DOHH2 (cell line): Measurements from ENCODE around the gene TPCN2.
"Not testable (repeated sequence)": the region's sequence is repeated elsewhere in the genome, so short reads cannot be mapped to it uniquely, and the experiment has no call there.

ENCODE experiments used
- H3F3A ChIP-seq: fragments of 200-600 bp; sonication (generic), shearing (Covaris generic); 2 replicates; pipeline ENCODE4 v1.6.0; 2016; ENCODE audit warnings: antibody characterized with exemption, mild to moderate bottlenecking; ENCODE audit not compliant: control insufficient read depth, insufficient read depth
- H3K27ac ChIP-seq: fragments of 200-600 bp; sonication (generic); 2 replicates; pipeline ENCODE4 v1.5.1; 2014; ENCODE audit warnings: low read depth, mild to moderate bottlenecking, low read length, moderate library complexity
- H3K27me3 ChIP-seq: fragments of 200-600 bp; sonication (generic); 2 replicates; pipeline ENCODE4 v1.6.1; 2014; ENCODE audit warnings: mild to moderate bottlenecking, low read length, mixed read lengths; ENCODE audit not compliant: control insufficient read depth
- H3K36me3 ChIP-seq: fragments of 200-600 bp; sonication (generic); 2 replicates; pipeline ENCODE4 v1.6.1; 2014; ENCODE audit warnings: mild to moderate bottlenecking, low read length, moderate library complexity, mixed read lengths; ENCODE audit not compliant: control insufficient read depth
- H3K4me1 ChIP-seq: fragments of 200-600 bp; sonication (generic); 2 replicates; pipeline ENCODE4 v1.6.1; 2014; ENCODE audit warnings: mild to moderate bottlenecking, low read length, mixed read lengths; ENCODE audit not compliant: control insufficient read depth
- H3K4me2 ChIP-seq: fragments of 200-600 bp; sonication (generic); 2 replicates; pipeline ENCODE4 v1.6.0; 2014; ENCODE audit warnings: mild to moderate bottlenecking, low read length, moderate library complexity
- H3K4me3 ChIP-seq: fragments of 200-600 bp; sonication (generic); 2 replicates; pipeline ENCODE4 v1.5.1; 2014; ENCODE audit warnings: mild to moderate bottlenecking, low read length, mixed read lengths
- H3K79me2 ChIP-seq: fragments of 200-600 bp; sonication (generic); 2 replicates; pipeline ENCODE4 v1.6.1; 2014; ENCODE audit warnings: mild to moderate bottlenecking, low read length, mixed read lengths; ENCODE audit not compliant: control insufficient read depth
- H3K9me2 ChIP-seq: fragments of 200-600 bp; sonication (generic); replicated peaks from 2 replicates; pipeline ENCODE4 v1.6.1; 2014; ENCODE audit warnings: mild to moderate bottlenecking, low read length, mixed read lengths; ENCODE audit not compliant: control insufficient read depth
- H3K9me3 ChIP-seq: fragments of 200-600 bp; sonication (generic); 2 replicates; pipeline ENCODE4 v1.6.1; 2014; ENCODE audit warnings: antibody characterized with exemption, low read length, mixed read lengths; ENCODE audit not compliant: control insufficient read depth, insufficient read depth
- H4K20me1 ChIP-seq: fragments of 200-600 bp; sonication (generic); 2 replicates; pipeline ENCODE4 v1.6.0; 2014; ENCODE audit warnings: low read depth, mild to moderate bottlenecking, antibody characterized with exemption, low read length, moderate library complexity; ENCODE audit not compliant: control insufficient read depth, insufficient read depth
- EZH2phosphoT487 ChIP-seq: fragments of 200-600 bp; sonication (generic); IDR thresholded peaks from 2 replicates; pipeline ENCODE4 v1.6.1; 2017; ENCODE audit warnings: borderline replicate concordance, mild to moderate bottlenecking, antibody characterized with exemption, low read length, moderate library complexity, mixed read lengths
- TF ChIP-seq, protein P1 (sequence below): fragments of 200-600 bp; sonication (generic); IDR thresholded peaks from one replicate; pipeline ENCODE4 v1.5.1; 2014; ENCODE audit warnings: antibody characterized with exemption, mild to moderate bottlenecking, low read depth, low read length; ENCODE audit not compliant: poor library complexity, severe bottlenecking

Gene TPCN2

GRCh38 chr11:69145050-69145380 is 96.3 kb downstream of the TPCN2 start:
- H3K4me2 ChIP-seq = no peak overlapping the region
- H3K27ac ChIP-seq = no peak overlapping the region

DNA sequence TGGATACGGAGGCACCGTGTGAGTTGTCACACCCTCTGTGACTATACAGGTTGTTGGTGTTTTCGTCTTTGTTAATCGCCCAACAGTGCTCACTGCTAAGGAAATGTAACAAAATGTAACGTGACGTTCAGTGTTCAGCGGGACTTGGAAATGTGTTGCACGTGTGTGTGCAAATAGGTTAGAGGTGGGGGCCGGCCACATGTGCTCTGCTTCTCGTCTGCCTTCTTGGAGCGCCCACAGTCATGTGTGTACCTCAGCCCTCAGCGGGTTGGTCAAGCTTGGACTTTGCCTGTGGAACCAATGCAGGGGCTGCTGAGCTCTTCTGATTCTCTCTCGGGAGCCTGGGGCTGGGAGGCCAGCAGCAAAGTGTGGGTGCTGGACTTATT is 99.6 kb downstream of the TPCN2 start:
- TF ChIP-seq, protein P1, sequence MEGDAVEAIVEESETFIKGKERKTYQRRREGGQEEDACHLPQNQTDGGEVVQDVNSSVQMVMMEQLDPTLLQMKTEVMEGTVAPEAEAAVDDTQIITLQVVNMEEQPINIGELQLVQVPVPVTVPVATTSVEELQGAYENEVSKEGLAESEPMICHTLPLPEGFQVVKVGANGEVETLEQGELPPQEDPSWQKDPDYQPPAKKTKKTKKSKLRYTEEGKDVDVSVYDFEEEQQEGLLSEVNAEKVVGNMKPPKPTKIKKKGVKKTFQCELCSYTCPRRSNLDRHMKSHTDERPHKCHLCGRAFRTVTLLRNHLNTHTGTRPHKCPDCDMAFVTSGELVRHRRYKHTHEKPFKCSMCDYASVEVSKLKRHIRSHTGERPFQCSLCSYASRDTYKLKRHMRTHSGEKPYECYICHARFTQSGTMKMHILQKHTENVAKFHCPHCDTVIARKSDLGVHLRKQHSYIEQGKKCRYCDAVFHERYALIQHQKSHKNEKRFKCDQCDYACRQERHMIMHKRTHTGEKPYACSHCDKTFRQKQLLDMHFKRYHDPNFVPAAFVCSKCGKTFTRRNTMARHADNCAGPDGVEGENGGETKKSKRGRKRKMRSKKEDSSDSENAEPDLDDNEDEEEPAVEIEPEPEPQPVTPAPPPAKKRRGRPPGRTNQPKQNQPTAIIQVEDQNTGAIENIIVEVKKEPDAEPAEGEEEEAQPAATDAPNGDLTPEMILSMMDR = no peak
- TF ChIP-seq EZH2phosphoT487 = no peak
- Histone ChIP-seq H3K4me1 (no peaks in the 10 kb centered on the region), H4K20me1 (no peaks in the 10 kb centered on the region), H3K9me2 (no peaks in the 10 kb centered on the region), H3K79me2 (no peaks in the 10 kb centered on the region), H3K4me3 (no peak overlapping the region), H3K36me3 (no peaks in the 10 kb centered on the region), H3K27ac (no peak overlapping the region), H3F3A (no peaks in the 10 kb centered on the region), H3K9me3 (no peaks in the 10 kb centered on the region; the same call in 1 of the 2 replicates), H3K27me3 (no peaks in the 10 kb centered on the region), H3K4me2 (no peak overlapping the region)

More at GRCh38 chr11:69145050-69145380, 96.3 kb downstream of the TPCN2 start:
- Histone ChIP-seq H3K4me3 (no peak overlapping the region), H3F3A (no peaks in the 10 kb centered on the region), H3K4me1 (no peaks in the 10 kb centered on the region), H3K27me3 (0 out of 2 replicates have a peak, but pooled peaks cover 2% of the 10 kb centered on the region), H4K20me1 (no peaks in the 10 kb centered on the region), H3K79me2 (no peaks in the 10 kb centered on the region), H3K9me2 (no peaks in the 10 kb centered on the region), H3K36me3 (no peaks in the 10 kb centered on the region), H3K9me3 (peaks cover 10% of the 10 kb centered on the region; the same call in 1 of the 2 replicates)
- TF ChIP-seq, protein P1 = no peak
- no peak for TF ChIP-seq EZH2phosphoT487

GRCh38 chr11:69148806-69149205 is 100.1 kb downstream of the TPCN2 start:
- TF ChIP-seq EZH2phosphoT487 = no peak
- TF ChIP-seq, protein P1 = no peak
- H3K4me3 ChIP-seq = no peak overlapping the region

DNA sequence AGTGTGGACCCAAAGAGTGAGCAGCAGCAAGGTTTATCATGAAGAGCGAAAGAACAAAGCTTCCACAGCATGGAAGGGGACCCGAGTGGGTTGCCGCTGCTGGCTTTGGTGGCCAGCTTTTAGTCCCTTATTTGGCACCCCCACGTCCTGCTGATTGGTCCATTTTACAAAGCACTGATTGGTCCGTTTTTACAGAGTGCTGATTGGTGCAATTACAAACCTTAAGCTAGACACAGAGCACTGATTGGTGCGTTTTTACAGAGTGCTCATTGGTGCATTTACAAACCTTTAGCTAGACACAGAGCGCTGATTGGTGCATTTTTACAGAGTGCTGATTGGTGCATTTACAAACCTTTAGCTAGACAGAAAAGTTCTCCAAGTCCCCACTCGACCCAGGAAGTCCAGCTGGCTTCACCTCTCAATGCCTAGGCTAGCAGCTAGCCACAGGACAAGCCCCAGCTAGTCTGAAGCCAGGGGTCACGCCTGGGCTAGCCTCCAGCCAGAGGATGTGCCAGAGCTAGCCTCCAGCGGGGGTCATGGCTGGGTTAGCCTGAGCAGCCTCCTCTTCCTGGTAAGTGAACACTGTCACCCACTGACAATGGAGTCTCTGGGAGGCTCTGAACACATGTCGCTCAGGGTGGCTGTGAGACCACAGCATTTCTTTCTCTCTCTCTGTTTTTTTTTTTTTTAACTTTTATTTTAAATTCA is 100.8 kb downstream of the TPCN2 start:
- H3K4me1 ChIP-seq, H3K27me3 ChIP-seq, H3K9me3 ChIP-seq, H3K79me2 ChIP-seq, H3K4me2 ChIP-seq, H4K20me1 ChIP-seq, H3K4me3 ChIP-seq, H3K36me3 ChIP-seq, H3K27ac ChIP-seq, H3K9me2 ChIP-seq, H3F3A ChIP-seq: not testable (repeated sequence)

More at GRCh38 chr11:69148806-69149205, 100.1 kb downstream of the TPCN2 start:
- Histone ChIP-seq H3K36me3 (no peaks in the 10 kb centered on the region), H3K9me3 (no peaks in the 10 kb centered on the region; the same call in 1 of the 2 replicates), H3K27me3 (no peaks in the 10 kb centered on the region), H3K4me1 (no peaks in the 10 kb centered on the region), H3K27ac (no peak overlapping the region), H3K79me2 (no peaks in the 10 kb centered on the region), H3K9me2 (no peaks in the 10 kb centered on the region), H3K4me2 (no peak overlapping the region), H4K20me1 (no peaks in the 10 kb centered on the region), H3F3A (no peaks in the 10 kb centered on the region)
